ENCODE measurements around the gene MAP4.
"Not testable (repeated sequence)": the region's sequence is repeated elsewhere in the genome, so short reads cannot be mapped to it uniquely, and the experiment has no call there.

MAP4 gene, protein sequence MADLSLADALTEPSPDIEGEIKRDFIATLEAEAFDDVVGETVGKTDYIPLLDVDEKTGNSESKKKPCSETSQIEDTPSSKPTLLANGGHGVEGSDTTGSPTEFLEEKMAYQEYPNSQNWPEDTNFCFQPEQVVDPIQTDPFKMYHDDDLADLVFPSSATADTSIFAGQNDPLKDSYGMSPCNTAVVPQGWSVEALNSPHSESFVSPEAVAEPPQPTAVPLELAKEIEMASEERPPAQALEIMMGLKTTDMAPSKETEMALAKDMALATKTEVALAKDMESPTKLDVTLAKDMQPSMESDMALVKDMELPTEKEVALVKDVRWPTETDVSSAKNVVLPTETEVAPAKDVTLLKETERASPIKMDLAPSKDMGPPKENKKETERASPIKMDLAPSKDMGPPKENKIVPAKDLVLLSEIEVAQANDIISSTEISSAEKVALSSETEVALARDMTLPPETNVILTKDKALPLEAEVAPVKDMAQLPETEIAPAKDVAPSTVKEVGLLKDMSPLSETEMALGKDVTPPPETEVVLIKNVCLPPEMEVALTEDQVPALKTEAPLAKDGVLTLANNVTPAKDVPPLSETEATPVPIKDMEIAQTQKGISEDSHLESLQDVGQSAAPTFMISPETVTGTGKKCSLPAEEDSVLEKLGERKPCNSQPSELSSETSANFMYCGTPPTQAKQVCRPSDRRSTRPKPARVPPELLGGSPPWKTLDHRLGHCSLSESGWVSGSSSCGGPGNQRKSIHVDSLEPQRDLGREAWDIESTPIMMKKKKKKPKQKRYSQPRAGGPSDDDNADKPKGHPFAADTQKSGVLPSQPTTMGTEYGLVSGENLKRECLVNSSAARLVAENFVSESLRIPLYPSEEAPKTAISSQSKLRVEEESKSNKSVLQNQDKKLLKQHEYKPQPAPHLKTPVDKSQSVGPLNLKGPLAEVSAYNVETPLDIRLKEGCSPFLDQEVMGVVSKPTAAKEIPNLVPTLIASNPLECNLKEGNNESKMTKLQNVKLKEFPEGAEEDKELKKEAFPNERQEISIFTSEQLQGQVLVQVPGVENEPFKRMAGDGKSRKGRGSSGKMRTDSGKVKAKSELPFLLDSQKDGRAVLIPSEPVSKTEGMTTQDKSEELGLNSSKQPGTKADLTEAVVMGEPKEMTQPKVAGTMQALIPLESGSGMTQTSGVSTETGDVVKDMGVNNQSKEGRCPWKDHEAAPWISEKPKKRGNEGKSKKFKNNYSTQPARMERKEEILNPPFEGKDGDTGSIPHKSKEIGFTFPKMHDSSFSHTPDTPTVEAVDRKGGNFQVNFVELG (N-terminal part only)

DNA sequence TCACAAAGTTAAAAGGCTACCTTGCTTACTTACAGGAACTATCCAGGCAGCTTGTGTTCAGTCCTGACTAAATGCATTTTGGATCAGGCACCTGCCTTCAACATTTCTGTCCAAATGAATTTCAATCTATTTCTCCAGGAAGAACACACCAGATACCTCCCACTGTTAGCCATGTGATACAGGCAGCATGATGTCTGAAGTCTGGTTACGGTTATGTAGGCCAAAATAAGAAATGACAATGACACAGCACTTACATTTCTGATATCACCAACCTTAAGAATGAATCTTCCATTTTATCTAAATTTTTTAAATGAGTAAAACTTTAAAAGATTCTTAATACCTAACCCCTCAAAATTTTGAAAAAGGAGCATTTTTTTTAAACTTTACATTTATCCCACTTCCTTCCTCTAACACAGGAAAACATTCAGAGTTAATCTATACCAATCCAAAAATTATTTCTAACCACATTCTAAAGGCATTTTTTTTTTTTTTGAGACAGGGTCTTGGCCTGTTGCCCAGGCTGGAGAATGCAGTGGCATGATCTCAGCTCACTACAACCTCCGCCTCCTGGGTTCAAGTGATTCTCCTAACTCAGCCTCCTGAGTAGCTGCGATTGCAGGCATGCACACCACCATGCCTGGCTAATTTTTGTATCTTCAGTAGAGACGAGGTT lies at the start of gene MAP4:
MAP4 (minus strand) TSS at position 116 of the 673 bp plus-strand sequence. CDS start 17,556 bp downstream, outside the sequence.
- TF ChIP-seq CTCF (IDR thresholded peaks at IDR 0.05; ENCODE audit: borderline replicate concordance, insufficient read depth, low read depth, low read length): no peak
- no peak within 1 kb of the TSS for H3K4me3 ChIP-seq (ENCODE audit: low read depth, low read length)

DNA sequence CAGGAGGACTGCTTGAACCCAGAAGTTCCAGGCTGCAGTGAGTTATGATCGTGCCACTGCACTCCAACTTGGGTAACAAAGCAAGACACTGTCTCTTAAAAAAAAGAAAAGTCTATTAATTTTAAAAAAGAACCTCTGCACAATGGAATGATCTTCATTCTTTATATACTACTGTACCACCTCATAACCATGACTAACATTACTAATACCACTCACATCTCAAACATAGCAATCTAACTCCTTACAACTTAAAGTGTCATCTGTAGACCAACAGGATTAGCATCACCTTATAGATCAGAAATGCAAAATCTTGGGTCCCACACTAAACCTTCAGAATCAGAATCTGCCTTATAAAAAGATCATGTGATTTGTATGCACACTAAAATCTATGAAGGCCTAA lies 48.8 kb upstream of the MAP4 start:
- no peak for TF ChIP-seq CTCF (IDR thresholded peaks at IDR 0.05; ENCODE audit: borderline replicate concordance, insufficient read depth, low read depth, low read length)
- H3K4me3 ChIP-seq (ENCODE audit: low read depth, low read length): no peak overlapping the region

GRCh38 chr3:48064292-48064829 lies 48.1 kb upstream of the MAP4 start:
- H3K4me3 ChIP-seq (ENCODE audit: low read depth, low read length): no peak overlapping the region
- no peak for TF ChIP-seq CTCF (IDR thresholded peaks at IDR 0.05; ENCODE audit: borderline replicate concordance, insufficient read depth, low read depth, low read length)

DNA sequence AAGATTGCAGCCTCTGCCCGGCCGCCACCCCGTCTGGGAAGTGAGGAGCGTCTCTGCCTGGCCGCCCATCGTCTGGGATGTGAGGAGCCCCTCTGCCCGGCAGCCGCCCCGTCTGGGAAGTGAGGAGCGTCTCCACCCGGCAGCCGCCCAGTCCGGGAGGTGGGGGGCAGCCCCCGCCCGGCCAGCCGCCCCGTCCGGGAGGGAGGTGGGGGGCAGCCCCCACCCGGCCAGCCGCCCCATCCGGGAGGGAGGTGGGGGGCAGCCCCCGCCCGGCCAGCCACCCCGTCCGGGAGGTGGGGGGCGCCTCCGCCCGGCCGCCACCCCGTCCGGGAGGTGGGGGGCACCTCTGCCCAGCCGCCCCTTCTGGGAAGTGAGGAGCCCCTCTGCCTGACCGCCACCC lies 45.4 kb upstream of the MAP4 start:
- not testable (repeated sequence) for H3K4me3 ChIP-seq (ENCODE audit: low read depth, low read length)

DNA sequence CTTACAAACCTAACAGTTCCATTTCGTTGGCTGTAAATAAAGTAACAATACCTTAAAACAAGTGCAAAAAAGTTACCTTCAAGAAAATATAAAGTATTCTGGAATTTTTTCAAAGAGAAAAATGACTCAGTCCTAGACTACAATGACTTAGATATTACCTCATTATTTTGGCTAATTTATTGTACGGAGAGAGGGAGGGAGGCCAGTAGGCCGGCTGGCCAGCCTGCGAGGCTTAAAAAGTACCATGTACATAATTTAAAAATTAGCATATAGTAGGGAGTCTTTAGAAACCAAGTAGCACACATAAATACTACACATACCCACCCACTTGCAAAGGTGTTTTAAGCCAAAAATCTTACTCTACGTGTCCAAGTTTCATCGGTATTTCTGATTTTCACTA lies 41.9 kb upstream of the MAP4 start:
- TF ChIP-seq CTCF (IDR thresholded peaks at IDR 0.05; ENCODE audit: borderline replicate concordance, insufficient read depth, low read depth, low read length): no peak
- no peak overlapping the region for H3K4me3 ChIP-seq (ENCODE audit: low read depth, low read length)

DNA sequence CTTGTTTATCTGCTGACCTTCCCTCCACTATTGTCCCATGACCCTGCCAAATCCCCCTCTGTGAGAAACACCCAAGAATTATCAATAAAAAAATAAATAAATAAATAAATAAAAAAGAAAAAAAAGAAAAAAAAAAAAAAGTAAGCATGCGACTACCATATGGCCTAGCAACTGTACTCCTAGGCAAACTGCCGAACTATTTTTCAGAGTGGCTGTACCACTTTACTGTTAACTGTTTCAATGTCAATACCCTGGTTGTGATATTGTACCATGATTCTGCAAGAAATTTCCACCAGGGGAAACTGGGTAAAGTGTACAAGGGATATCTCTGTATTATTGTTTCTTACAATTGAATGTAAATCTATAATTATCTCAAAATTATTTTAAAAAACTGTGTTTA lies 41.3 kb upstream of the MAP4 start:
- no peak overlapping the region for H3K4me3 ChIP-seq (ENCODE audit: low read depth, low read length)
- no peak for TF ChIP-seq CTCF (IDR thresholded peaks at IDR 0.05; ENCODE audit: borderline replicate concordance, insufficient read depth, low read depth, low read length)
